ENCODE results near the gene DIS3L2.

DIS3L2 gene

DNA sequence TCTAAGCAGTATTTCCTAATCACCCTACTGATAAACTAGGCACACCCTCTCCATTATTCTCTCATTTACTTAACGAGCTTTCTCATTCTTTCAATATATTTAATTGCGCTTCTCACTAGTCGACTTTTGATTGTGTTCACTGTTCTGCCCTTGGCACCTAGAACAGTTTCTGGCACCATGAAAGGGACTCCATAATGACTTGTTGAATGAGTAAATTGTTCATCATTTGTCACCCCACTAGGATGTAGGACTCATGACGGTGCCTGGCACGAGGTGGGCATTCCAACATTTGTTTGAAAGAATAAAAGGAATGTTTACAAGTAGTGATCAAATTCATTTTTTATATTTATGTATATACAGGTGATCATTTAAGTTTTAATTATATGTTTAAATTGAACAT, 123.7 kb downstream of the DIS3L2 start:
- no peak overlapping the region for H3K4me3 ChIP-seq (ENCODE audit: low read depth, low read length)
- TF ChIP-seq, protein P1, sequence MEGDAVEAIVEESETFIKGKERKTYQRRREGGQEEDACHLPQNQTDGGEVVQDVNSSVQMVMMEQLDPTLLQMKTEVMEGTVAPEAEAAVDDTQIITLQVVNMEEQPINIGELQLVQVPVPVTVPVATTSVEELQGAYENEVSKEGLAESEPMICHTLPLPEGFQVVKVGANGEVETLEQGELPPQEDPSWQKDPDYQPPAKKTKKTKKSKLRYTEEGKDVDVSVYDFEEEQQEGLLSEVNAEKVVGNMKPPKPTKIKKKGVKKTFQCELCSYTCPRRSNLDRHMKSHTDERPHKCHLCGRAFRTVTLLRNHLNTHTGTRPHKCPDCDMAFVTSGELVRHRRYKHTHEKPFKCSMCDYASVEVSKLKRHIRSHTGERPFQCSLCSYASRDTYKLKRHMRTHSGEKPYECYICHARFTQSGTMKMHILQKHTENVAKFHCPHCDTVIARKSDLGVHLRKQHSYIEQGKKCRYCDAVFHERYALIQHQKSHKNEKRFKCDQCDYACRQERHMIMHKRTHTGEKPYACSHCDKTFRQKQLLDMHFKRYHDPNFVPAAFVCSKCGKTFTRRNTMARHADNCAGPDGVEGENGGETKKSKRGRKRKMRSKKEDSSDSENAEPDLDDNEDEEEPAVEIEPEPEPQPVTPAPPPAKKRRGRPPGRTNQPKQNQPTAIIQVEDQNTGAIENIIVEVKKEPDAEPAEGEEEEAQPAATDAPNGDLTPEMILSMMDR (IDR thresholded peaks at IDR 0.05; ENCODE audit: low read depth, low read length), result no peak

DNA sequence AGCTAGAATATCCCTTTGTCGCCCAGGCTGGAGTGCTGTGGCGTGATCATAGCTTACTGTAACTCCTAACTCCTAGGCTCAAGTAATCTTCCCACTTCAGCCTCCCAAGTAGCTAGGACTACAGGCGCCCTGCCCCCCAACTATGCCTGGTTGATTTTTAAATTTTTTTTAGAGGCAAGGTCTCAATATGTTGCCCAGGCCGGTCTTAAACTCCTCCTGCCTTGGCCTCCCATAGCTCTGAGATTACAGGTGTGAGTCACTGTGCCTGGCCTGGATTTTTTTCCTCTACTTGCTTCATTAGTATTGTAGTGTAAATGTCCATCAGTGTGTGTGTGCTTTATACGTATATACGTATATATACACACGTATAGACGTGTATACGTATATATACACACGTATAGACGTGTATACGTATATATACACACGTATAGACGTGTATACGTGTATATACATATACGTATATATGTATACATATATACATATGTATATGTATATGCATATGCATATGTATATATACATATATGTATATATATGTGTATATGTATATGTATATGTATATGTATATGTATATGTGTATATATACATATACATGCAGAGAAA, 124.4 kb downstream of the DIS3L2 start:
- H3K4me3 ChIP-seq (ENCODE audit: low read depth, low read length), result no peak overlapping the region
- TF ChIP-seq, protein P1 (IDR thresholded peaks at IDR 0.05; ENCODE audit: low read depth, low read length), result no peak

DNA sequence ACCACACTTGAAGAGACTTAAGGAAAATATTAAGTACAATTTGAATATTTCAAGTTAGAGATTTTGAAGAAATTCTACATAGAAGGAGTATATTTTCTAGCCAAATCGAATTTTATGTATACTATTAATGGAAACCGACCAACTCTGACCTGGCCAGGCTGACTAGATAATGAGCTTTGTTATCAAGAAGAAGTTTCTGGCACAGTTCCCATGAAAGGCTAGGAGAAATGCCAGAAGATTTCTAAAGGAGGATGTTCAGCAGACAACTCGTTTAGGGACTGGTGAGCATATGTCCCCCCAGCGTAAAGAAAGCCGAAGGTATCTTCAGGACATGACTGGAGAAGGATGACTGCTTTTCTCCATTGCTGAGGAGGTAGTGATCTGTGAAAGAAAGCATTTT, 127.3 kb downstream of the DIS3L2 start:
- TF ChIP-seq, protein P1 (IDR thresholded peaks at IDR 0.05; ENCODE audit: low read depth, low read length), result no peak
- H3K4me3 ChIP-seq (ENCODE audit: low read depth, low read length), result no peak overlapping the region

DNA sequence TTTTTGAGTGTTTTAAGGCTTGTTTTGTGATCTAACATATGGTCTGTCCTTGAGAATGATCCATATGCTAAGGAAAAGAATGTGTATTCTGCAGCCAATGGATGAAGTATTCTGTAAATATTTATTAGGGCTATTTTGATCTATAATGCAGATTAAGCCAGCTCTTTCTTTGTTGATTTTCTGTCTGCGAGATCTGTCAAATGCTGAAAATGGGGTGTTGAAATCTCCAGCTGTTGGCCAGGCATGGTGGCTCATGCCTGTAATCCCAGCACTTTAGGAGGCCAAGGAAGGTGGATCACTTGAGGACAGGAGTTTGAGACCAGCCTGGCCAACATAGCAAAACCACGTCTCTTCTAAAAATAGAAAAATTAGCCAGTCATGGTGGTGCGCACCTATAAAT, 132.7 kb downstream of the DIS3L2 start:
- TF ChIP-seq, protein P1 (IDR thresholded peaks at IDR 0.05; ENCODE audit: low read depth, low read length), result no peak
- no peak overlapping the region for H3K4me3 ChIP-seq (ENCODE audit: low read depth, low read length)

DNA sequence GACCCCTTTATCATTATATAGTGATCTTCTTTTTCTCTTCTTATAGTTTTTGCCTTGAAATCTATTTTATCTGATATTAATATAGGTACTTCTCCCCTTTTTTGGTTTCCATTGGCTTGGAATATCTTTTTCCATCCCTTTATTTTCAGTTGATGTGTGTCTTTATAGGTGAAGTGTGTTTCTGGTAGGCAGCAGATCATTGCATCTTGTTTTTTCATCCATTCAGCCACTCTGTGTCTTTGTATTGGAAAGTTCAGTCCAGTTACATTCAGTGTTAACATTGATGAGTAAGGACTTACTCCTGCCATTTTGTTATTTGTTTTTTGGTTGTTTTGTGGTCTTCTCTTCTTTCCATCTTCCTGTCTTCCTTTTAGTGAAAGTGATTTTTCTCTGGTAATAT, 133.4 kb downstream of the DIS3L2 start:
- no peak overlapping the region for H3K4me3 ChIP-seq (ENCODE audit: low read depth, low read length)
- TF ChIP-seq, protein P1 (IDR thresholded peaks at IDR 0.05; ENCODE audit: low read depth, low read length), result no peak

DNA sequence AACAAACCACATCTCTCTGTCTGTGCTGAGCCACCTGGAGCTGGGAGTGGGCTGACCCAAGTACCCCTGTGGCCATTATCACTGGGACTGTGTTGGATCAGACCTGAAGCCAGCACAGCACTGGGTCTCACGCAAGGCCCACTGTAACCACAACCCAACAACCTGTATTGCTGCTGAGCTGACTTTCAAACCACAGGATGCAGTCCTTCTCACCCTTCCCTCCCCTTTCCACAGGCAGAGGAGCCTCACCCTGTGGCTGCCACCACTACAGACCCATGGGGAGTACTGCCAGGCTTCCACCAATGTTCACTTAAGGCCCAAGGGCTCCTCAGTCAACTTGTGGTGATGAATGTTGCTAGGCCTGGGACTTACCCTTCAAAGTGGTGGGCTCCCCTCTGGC, 135.7 kb downstream of the DIS3L2 start:
- TF ChIP-seq, protein P1 (IDR thresholded peaks at IDR 0.05; ENCODE audit: low read depth, low read length), result no peak
- no peak overlapping the region for H3K4me3 ChIP-seq (ENCODE audit: low read depth, low read length)

DNA sequence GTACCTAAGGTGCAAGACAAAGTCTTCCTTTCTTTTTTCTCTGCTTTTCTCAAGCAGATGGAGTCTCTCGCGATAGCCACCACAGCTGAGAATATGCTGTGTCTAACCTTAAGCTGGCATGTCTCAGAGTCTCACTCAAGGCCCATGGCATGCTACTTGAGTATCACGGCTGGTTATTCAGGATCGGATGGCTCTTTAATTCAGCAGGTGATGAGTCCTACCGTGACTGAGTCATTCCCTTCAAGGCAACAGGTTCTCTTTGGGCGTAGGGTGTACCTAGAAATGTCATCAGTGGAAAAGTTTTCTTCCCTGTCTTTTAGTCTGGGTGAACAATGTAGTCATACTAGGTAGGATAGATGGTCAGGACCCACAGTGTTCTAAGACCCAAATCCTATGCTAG, 136.2 kb downstream of the DIS3L2 start:
- H3K4me3 ChIP-seq (ENCODE audit: low read depth, low read length), result no peak overlapping the region
- TF ChIP-seq, protein P1 (IDR thresholded peaks at IDR 0.05; ENCODE audit: low read depth, low read length), result no peak

All from WI38 (cell line).